T-cell (primary cell): ENCODE data around the gene ABLIM1. TPM values are rescaled to one million over a fixed set of nuclear protein-coding genes. Genes with fewer than 3 reads are reported as not detected.

Experiments
- ATAC-seq, 4 experiments: fragments of 200-7000 bp in 3 of 4; fragments of 150-1000 bp in 1 of 4; cut with Tn5 transposase; replicated peaks in 1 of 4; 1 replicate in 3 of 4; 2 replicates in 1 of 4; pipeline ENCODE4 v1.10.0; 2021; ENCODE audit warnings: moderate library complexity in 3 of 4, mild to moderate bottlenecking in 2 of 4, moderate number of reproducible peaks in 1 of 4
- CTCF ChIA-PET, 2 donors: fragments of 300-600 bp; sonication (Branson Sonifier 250); formaldehyde crosslinking; loops; one replicate each; lab custom pipeline; 2022; ENCODE audit warnings: antibody characterized with exemption in 2 of 2; lab: Charles Lee
- POLR2A ChIA-PET, 2 donors: fragments of 300-600 bp; sonication (Branson Sonifier 250); formaldehyde crosslinking; loops; one replicate each; lab custom pipeline; 2022; ENCODE audit warnings: antibody characterized with exemption in 2 of 2; lab: Charles Lee
- DNase-seq, 35 experiments: peaks; one replicate each; pipeline versions ENCODE4 v3.0.0 to v3.0.0-alpha.2; 2013 to 2023
- H3K27ac ChIP-seq: one replicate; pipeline ENCODE4 v1.5.1; 2013; ENCODE audit warnings: low read length
- H3K27me3 ChIP-seq, 2 experiments: replicated peaks in 1 of 2; 1 replicate in 1 of 2; 2 replicates in 1 of 2; pipeline versions ENCODE4 v1.6.1 to v1.7.0; 2013; ENCODE audit warnings: low read length in 1 of 2, mixed read lengths in 1 of 2; ENCODE audit not compliant: control insufficient read depth in 2 of 2, insufficient read depth in 2 of 2; ENCODE audit errors: extremely low read depth in 1 of 2
- H3K36me3 ChIP-seq, 2 donors: 1 replicate in 1 of 2; 2 replicates in 1 of 2; pipeline versions ENCODE4 v1.6.1 to v1.7.0; 2013; ENCODE audit warnings: low read length in 1 of 2; ENCODE audit not compliant: control insufficient read depth in 2 of 2, insufficient read depth in 1 of 2; ENCODE audit errors: extremely low read depth in 1 of 2
- H3K4me1 ChIP-seq, 2 experiments: 1 replicate in 1 of 2; 2 replicates in 1 of 2; pipeline versions ENCODE4 v1.6.1 to v1.7.0; 2013; ENCODE audit warnings: low read length in 2 of 2, mixed read lengths in 1 of 2; ENCODE audit not compliant: insufficient read depth in 2 of 2, control insufficient read depth in 1 of 2; ENCODE audit errors: extremely low read depth in 1 of 2
- H3K4me3 ChIP-seq, 2 donors: 1 replicate in 1 of 2; 2 replicates in 1 of 2; pipeline versions ENCODE4 v1.5.1 to v1.7.0; 2013; ENCODE audit warnings: mild to moderate bottlenecking in 2 of 2, low read length in 1 of 2, moderate library complexity in 1 of 2; ENCODE audit not compliant: control insufficient read depth in 1 of 2; ENCODE audit errors: extremely low read depth in 1 of 2
- H3K9me3 ChIP-seq: 2 replicates; pipeline ENCODE4 v1.7.0; 2013
- H3K27ac Mint-ChIP-seq, 2 donors: one replicate each; pipeline ENCODE4 v1.8.0; 2020 to 2021; ENCODE audit warnings: mild to moderate bottlenecking in 2 of 2, mixed read lengths in 2 of 2
- H3K27me3 Mint-ChIP-seq, 2 donors: one replicate each; pipeline ENCODE4 v1.8.0; 2021 to 2022; ENCODE audit warnings: mixed read lengths in 2 of 2
- H3K36me3 Mint-ChIP-seq: one replicate; pipeline ENCODE4 v1.8.0; 2021; ENCODE audit warnings: mixed read lengths
- H3K4me1 Mint-ChIP-seq, 3 donors: one replicate each; pipeline ENCODE4 v1.8.0; 2020 to 2022; ENCODE audit warnings: mixed read lengths in 3 of 3, mild to moderate bottlenecking in 1 of 3
- H3K4me3 Mint-ChIP-seq, 3 donors: one replicate each; pipeline ENCODE4 v1.8.0; 2020 to 2022; ENCODE audit warnings: mild to moderate bottlenecking in 3 of 3, mixed read lengths in 3 of 3, moderate library complexity in 3 of 3
- H3K9me3 Mint-ChIP-seq, 3 donors: one replicate each; pipeline ENCODE4 v1.8.0; 2020 to 2022; ENCODE audit warnings: mixed read lengths in 3 of 3
- WGBS: methylation state at CpG from one replicate; pipeline ENCODE4 v1.1.5; 2013; ENCODE audit warnings: missing lambda C conversion rate; ENCODE audit not compliant: insufficient coverage; 5-methylcytosine and 5-hydroxymethylcytosine counted together
- total RNA-seq, 35 experiments: library from RNA in 6 of 35; stranded (reverse) in 6 of 35; fragments of 120-200 nt in 1 of 35; gene quantifications; one replicate each; pipeline versions ENCODE4 v1.2.1 to v1.2.4 and lab custom pipeline; 2013 to 2026

ABLIM1 gene
- total RNA-seq, 5 donors from 2014 or later (not counting 1 experiment from before 2014, with no cell fraction given), result 212 to 311 (median 266) TPM

DNA sequence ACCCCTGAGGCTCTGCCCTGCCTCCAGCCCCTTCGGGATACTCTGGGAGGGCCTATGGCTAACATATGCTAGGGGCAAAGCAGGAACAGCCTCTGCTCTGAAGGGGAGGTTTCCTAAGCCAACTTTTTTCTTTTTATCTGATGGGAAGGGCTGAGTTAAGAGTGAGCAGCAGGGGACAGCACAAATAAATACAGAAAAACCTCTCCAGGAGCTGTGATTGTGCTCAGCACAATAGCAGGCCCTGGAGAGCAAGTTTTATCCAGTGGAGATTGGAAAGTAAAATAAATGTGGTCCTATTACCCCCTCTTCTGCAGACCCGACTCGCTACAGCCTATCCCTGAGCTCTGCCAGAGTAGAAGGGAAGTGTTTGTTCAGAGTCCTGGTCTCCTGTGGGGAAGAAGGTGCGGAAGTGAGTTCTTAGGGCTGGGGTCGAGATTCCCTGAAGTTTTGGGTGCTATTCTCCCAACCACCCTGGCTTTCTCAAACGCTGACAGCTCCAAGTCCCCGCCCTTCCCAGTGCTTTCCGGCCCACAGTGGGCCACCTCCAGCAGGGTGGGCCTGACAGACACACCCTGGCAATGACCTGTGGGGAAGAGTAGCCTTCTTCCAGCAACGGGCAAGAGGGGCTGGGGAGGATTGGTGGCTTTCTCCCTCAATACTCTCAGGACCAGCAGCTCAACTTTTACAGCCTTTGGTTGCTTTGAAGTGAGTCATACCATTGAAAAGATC, 230.8 kb downstream of the ABLIM1 start:
- H3K27me3 ChIP-seq, result no peaks in the 10 kb centered on the region
- 100% methylated on average over 1 of the region's 9 CpGs for WGBS
- no peak for ATAC-seq
- Mint-ChIP-seq H3K27me3 (no peaks in the 10 kb centered on the region), H3K4me3 (no peak overlapping the region), H3K36me3 (peaks cover 28% of the 10 kb centered on the region), H3K4me1 (no peaks in the 10 kb centered on the region), H3K27ac (no peak overlapping the region), H3K9me3 (no peaks in the 10 kb centered on the region)
- H3K4me3 ChIP-seq, result no peak overlapping the region
- no peaks in the 10 kb centered on the region for H3K9me3 ChIP-seq
- no peak overlapping the region for H3K27ac ChIP-seq
- H3K36me3 ChIP-seq, result no peaks in the 10 kb centered on the region
- no peak for DNase-seq
- ChIA-PET POLR2A (no interaction called here), CTCF (interaction anchor here in 1 of 2 donors (0.6 kb wide), 1 partner anchor 338 kb away, joined by 3 read pairs; no protein-coding TSS in a partner anchor)
- H3K4me1 ChIP-seq, result no peaks in the 10 kb centered on the region

DNA sequence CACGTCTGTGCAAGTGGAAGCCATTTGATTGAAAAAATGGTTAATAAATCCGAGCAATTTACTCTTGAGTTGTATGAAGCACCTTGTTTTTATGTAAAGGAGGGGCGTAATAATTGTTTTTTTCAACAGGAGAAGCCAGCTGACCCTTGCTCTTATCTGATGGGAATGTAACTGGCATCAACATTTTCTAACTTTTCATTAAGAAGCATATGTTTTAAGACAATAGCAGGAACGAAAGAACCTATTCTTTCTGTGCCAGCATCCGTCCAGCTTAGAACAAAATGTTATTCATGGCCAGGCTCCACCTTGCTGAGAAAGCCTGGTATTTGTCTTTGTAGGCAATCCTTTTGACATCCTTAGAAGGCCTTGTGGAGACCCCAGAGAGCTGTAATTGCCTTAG, 231.6 kb downstream of the ABLIM1 start:
- H3K4me3 ChIP-seq, result no peak overlapping the region
- H3K27me3 ChIP-seq, result no peaks in the 10 kb centered on the region
- H3K9me3 Mint-ChIP-seq, result no peaks in the 10 kb centered on the region
- H3K36me3 ChIP-seq, result no peaks in the 10 kb centered on the region
- WGBS, result 86% methylated on average over 2 of the region's 5 CpGs
- no peaks in the 10 kb centered on the region for H3K4me1 ChIP-seq
- ChIA-PET POLR2A (no interaction called here), CTCF (no interaction called here)
- H3K27ac ChIP-seq, result no peak overlapping the region
- H3K27me3 Mint-ChIP-seq, result no peaks in the 10 kb centered on the region
- no peak for ATAC-seq
- H3K36me3 Mint-ChIP-seq, result peaks cover 20% of the 10 kb centered on the region
- no peaks in the 10 kb centered on the region for H3K9me3 ChIP-seq
- no peaks in the 10 kb centered on the region for H3K4me1 Mint-ChIP-seq
- H3K4me3 Mint-ChIP-seq, result no peak overlapping the region
- DNase-seq, result no peak
- no peak overlapping the region for H3K27ac Mint-ChIP-seq

DNA sequence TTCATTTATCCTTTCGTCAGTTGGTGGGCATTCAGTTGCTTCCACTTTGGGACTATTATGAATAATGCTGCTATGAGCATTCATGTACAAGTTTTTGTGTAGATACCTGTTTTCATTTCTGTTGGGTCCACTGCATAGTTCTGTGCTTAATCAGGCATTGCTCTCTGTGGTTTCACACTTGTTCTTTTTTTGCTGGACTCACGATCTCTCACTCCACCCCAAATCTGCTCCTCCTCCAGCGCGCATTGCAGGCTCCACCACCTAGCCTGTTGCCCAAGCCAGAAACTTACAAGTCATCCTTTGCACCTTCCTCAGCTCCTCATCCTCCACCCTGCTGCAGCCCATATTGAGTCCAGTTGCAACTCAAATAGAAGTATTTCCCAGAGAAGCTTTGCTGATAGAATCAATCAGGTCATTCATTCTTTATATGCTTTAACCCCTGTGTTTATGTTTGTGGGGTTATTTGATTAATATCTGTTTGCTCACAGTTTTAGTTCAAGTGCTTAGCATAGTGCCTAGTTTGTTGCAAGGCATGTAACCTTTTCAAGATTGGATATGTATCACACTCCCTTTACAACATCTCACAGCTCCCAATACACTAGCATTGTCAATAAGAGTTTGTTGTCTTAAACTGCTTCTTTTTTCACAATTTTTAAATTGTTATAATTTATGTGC, 237.1 kb downstream of the ABLIM1 start:
- Mint-ChIP-seq H3K27ac (no peak overlapping the region), H3K4me1 (no peaks in the 10 kb centered on the region), H3K9me3 (peaks cover 0 to 6% (median 0%) of the 10 kb centered on the region in 3 donors), H3K36me3 (no peaks in the 10 kb centered on the region), H3K4me3 (no peak overlapping the region), H3K27me3 (peaks cover 17 to 20% of the 10 kb centered on the region in 2 donors)
- WGBS, result 82% methylated on average over 3 of the region's 4 CpGs
- Histone ChIP-seq H3K27ac (no peak overlapping the region), H3K4me3 (no peak overlapping the region), H3K27me3 (peaks cover 0 to 1% of the 10 kb centered on the region in 2 experiments), H3K9me3 (no peaks in the 10 kb centered on the region), H3K4me1 (no peaks in the 10 kb centered on the region), H3K36me3 (no peaks in the 10 kb centered on the region)
- no peak for DNase-seq
- ChIA-PET POLR2A (no interaction called here), CTCF (no interaction called here)
- ATAC-seq, result no peak

DNA sequence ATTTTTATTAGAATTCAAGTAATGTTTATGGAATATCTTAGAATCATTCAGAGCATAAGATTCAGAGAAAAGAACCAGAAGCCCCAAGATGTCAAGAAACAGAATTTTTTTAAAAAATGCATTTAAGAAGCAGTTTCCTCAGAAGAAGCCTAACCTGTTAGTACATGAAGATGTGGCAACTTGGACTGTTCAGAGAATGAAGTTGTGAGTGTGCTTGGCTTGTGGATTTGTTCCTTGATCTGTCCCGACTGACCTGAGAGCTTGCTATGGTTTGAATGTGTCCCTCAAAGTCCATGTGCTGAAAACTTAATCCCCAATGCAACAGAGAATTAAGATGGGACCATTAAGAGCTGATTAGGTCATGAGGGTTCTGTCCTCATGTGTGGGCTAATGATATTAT, 240.0 kb downstream of the ABLIM1 start:
- H3K36me3 Mint-ChIP-seq, result no peaks in the 10 kb centered on the region
- 100% methylated on average over 1 of the region's 1 CpG for WGBS
- Histone ChIP-seq H3K36me3 (no peaks in the 10 kb centered on the region), H3K4me3 (no peak overlapping the region), H3K4me1 (no peaks in the 10 kb centered on the region), H3K27me3 (peaks cover 0 to 9% of the 10 kb centered on the region in 2 experiments), H3K27ac (no peak overlapping the region), H3K9me3 (no peaks in the 10 kb centered on the region)
- CTCF ChIA-PET, result no interaction called here
- no peak overlapping the region for H3K4me3 Mint-ChIP-seq
- peaks cover 24 to 25% of the 10 kb centered on the region in 2 donors for H3K27me3 Mint-ChIP-seq
- no peaks in the 10 kb centered on the region for H3K4me1 Mint-ChIP-seq
- peaks cover 0 to 6% (median 0%) of the 10 kb centered on the region in 3 donors for H3K9me3 Mint-ChIP-seq
- POLR2A ChIA-PET, result no interaction called here
- DNase-seq (no peak), ATAC-seq (no peak)
- no peak overlapping the region for H3K27ac Mint-ChIP-seq

DNA sequence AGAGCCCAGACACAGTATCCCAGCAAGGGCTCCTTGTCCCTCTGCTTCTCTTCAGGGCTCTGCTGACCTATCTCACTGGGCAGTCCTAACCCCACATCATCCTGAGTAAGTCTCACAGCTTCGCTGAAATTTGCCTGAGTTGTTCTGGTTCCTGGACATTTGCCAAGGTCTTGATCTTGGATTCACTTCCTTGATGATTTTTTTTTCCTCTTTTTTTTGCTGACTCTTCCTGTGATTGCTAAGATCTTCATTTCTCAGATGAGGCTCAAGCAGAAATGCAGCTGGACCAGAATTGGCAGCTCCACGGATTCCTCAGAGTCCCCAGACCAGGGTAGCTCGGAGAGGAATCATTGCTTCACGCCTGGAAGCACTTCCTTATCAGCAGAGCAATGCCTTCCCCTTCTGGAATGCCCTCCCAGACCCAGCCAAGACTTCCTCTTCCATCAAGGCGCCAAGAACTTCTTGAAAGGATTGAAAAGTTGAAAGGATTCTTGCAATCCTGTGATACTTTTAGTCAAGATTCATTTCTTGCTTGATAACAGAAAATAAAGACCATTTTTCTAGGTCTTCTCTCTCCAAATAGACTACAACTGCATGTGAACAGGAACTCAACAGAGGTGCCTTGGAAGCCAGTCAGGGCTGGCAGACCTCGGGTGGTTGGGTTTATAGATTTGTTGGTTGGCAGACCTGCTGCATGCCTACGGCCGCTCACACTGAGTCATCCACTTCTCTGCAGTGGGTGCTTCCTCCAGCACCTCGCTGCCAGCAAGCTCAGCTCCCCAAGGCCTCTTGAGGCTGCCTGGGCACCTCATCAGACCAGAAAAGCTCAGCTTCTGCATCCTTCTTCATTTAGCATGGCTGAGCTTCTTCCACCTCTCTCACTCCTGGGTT, 244.9 kb downstream of the ABLIM1 start:
- no peak for DNase-seq
- H3K27ac Mint-ChIP-seq, result no peak overlapping the region
- ChIA-PET CTCF (no interaction called here), POLR2A (no interaction called here)
- H3K9me3 Mint-ChIP-seq, result no peaks in the 10 kb centered on the region
- H3K4me1 Mint-ChIP-seq, result no peaks in the 10 kb centered on the region
- Histone ChIP-seq H3K4me1 (no peaks in the 10 kb centered on the region), H3K4me3 (no peak overlapping the region), H3K27ac (no peak overlapping the region), H3K9me3 (no peaks in the 10 kb centered on the region), H3K27me3 (peaks cover 0 to 13% of the 10 kb centered on the region in 2 experiments), H3K36me3 (no peaks in the 10 kb centered on the region)
- H3K4me3 Mint-ChIP-seq, result no peak overlapping the region
- WGBS, result 21% methylated on average over 5 of the region's 9 CpGs
- peaks cover 27% of the 10 kb centered on the region in 2 donors for H3K27me3 Mint-ChIP-seq
- no peaks in the 10 kb centered on the region for H3K36me3 Mint-ChIP-seq
- ATAC-seq, result no peak

DNA sequence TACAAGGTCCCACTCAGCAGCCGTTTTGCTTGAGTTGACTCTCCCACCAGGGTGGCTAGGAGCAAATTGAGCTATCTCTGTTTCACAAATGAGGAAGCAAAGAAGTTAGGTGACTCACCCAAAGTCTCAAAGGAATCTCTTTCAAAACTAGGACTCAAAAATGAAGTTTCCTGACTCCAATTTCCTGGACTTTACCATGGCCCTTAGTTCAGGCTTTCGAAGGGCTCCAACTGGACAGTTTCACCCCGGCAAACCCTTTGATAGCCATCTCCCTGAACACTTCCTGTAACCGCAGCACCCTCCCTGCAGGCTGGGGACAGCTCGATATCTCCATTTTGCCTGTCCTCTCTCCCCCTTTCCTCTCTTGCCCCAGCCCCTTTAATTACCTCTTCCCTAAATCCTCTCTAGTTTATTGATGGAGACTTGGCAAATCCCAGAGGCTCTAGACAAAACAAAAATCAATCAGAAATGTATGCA, 249.1 kb downstream of the ABLIM1 start:
- peaks cover 2 to 8% (median 5%) of the 10 kb centered on the region in 3 donors for H3K4me1 Mint-ChIP-seq
- Histone ChIP-seq H3K9me3 (no peaks in the 10 kb centered on the region), H3K4me3 (no peak overlapping the region), H3K4me1 (peaks cover 0 to 3% of the 10 kb centered on the region in 2 experiments), H3K36me3 (no peaks in the 10 kb centered on the region), H3K27me3 (peaks cover 3 to 26% of the 10 kb centered on the region in 2 experiments), H3K27ac (no peak overlapping the region)
- 70% methylated on average over 4 of the region's 5 CpGs for WGBS
- no peaks in the 10 kb centered on the region for H3K36me3 Mint-ChIP-seq
- ATAC-seq (no peak), DNase-seq (no peak)
- no peak overlapping the region for H3K27ac Mint-ChIP-seq
- no peaks in the 10 kb centered on the region for H3K9me3 Mint-ChIP-seq
- CTCF ChIA-PET, result no interaction called here
- H3K27me3 Mint-ChIP-seq, result peaks cover 34 to 37% of the 10 kb centered on the region in 2 donors
- no peak overlapping the region for H3K4me3 Mint-ChIP-seq
- POLR2A ChIA-PET, result interaction anchor here in 1 of 2 donors (0.6 kb wide), 1 partner anchor 1225 kb away, joined by 3 read pairs; no protein-coding TSS in a partner anchor
